ENCODE results near the gene ATAD3A.

ATAD3A gene

DNA sequence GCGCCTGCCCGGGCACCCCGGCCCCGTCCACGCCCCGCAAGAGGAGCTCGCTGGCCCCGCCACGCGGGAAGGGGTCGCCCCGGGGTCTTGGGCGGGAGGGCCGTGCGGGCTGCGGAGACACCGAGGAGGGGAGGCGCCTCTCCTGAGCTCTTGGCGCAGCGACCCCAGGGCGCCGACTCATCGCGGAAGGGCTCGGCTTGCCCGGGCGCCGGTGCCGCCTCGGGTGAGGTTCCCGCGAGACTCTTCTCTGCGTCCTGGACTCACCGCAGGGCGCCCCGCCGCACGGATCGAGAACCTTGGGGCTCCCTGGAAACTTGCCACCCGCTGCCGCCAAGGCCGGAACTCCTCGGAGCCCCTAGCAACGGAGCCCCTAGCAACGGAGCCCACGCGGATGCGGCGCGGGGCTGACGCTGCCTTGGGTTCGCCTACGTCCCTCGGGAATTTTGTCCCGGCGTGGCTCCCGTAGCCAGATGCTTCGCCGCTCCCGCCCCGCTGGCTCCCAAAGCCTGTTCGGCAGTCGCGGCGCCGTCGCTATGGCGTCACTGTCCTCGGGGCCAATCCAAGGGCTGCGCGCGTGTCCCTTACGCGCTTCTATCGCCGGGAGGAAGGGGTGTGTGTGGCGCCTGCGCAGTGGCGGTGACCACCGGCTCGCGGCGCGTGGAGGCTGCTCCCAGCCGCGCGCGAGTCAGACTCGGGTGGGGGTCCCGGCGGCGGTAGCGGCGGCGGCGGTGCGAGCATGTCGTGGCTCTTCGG, at the start of gene ATAD3A:
TSS of gene ATAD3A (plus strand) at position 630 of the 753 bp plus-strand sequence. CDS start at position 737, 107 bp downstream.
- TF ChIP-seq GATA3 (IDR thresholded peaks at IDR 0.05; ENCODE audit: low read depth, low read length) (no peak), GATA2 (IDR thresholded peaks at IDR 0.05; ENCODE audit: low read depth, low read length) (no peak)

GRCh38 chr1:1462318-1462966, 49.5 kb upstream of the ATAD3A start:
- no peak for TF ChIP-seq GATA3 (IDR thresholded peaks at IDR 0.05; ENCODE audit: low read depth, low read length)
- no peak for TF ChIP-seq GATA2 (IDR thresholded peaks at IDR 0.05; ENCODE audit: low read depth, low read length)

- no peak for TF ChIP-seq GATA2 (IDR thresholded peaks at IDR 0.05; ENCODE audit: low read depth, low read length)
- TF ChIP-seq GATA3 (IDR thresholded peaks at IDR 0.05; ENCODE audit: low read depth, low read length): no peak
Observed at GRCh38 chr1:1463312-1463711, 48.6 kb upstream of the ATAD3A start.

GRCh38 chr1:1470626-1471388, 41.2 kb upstream of the ATAD3A start:
- TF ChIP-seq GATA2 (IDR thresholded peaks at IDR 0.05; ENCODE audit: low read depth, low read length) (no peak), GATA3 (IDR thresholded peaks at IDR 0.05; ENCODE audit: low read depth, low read length) (no peak)

DNA sequence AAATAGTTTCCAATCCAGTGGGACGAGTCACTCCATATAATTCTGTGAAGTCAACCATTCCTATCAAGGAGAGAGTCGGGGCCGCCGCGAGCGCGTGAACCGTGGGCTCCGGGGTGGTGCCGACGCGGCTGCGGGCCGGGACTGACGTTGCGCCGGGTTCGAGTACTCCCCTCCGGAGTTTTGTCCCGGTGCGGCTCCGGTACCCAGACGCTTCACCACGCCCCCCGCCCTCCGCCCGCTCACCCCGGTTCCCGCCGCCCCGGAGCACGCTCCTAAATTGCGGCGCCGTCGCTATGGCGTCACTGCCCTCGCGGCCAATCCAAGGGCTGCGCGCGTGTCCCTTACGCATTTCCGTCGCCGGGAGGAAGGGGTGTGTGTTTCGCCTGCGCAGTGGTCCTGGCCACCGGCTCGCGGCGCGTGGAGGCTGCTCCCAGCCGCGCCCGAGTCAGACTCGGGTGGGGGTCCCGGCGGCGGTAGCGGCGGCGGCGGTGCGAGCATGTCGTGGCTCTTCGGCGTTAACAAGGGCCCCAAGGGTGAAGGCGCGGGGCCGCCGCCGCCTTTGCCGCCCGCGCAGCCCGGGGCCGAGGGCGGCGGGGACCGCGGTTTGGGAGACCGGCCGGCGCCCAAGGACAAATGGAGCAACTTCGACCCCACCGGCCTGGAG, 40.4 kb upstream of the ATAD3A start, which contains the start of gene ATAD3B:
TSS of gene ATAD3B (plus strand) at position 377 of the 664 bp plus-strand sequence. CDS start at position 497, 120 bp downstream.
- no peak for TF ChIP-seq GATA2 (IDR thresholded peaks at IDR 0.05; ENCODE audit: low read depth, low read length)
- no peak for TF ChIP-seq GATA3 (IDR thresholded peaks at IDR 0.05; ENCODE audit: low read depth, low read length)

DNA sequence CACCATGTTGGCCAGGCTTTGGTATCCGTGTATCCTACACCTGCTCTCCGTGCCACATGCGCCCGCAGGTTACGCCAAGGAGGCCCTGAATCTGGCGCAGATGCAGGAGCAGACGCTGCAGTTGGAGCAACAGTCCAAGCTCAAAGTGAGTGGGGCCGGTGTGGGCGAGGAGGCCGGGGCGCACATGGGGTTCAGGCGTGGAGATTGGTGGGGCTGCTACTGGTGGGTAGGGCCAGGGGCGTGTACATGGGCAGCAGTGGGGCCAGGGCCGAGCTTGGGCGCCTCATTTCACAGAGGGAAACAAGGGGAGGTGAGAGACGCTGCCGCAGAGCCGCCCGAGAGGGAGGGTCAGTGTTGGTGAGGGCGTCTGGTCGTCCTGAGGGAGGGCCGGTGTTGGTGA, 34.8 kb upstream of the ATAD3A start:
- no peak for TF ChIP-seq GATA3 (IDR thresholded peaks at IDR 0.05; ENCODE audit: low read depth, low read length)
- no peak for TF ChIP-seq GATA2 (IDR thresholded peaks at IDR 0.05; ENCODE audit: low read depth, low read length)

DNA sequence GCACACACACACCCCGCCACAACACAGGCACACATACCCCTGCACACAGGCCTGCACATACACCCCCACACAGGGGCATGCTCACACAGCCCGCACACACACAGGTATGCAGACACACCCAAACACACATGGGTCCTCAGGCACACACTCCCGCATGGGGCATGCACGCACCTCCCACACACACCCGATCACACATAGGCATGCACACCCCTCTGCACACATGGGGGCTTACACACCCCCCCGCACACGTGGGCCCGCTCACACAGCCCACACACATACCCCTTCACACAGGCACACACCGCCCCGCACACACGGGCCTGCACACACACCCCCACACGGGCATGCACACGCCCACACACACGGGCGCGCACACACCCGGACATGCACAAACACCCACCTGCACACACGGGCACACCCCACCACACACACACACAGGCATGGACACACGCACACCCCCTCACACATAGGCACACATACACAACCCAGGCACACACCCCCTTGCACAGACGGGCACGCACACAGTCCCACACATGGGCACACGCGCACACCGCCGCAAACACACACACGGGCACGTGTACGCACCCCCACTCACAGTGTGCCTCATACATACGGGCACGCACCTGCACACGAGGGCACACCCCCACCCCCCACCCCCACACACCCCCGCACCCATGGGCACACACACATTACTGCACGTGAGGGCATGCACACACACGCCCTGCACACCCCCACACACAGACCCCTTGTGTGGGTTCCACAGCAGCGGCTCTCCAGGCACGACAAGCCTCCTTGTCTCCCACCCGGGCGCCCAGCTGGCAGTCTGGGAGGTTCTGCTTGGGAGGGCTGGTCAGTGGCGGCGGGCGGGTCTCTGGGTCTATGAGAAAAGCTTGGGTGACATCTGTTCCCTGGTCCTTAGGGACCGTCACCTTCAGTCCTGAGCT, 32.1 kb upstream of the ATAD3A start:
- TF ChIP-seq GATA3 (IDR thresholded peaks at IDR 0.05; ENCODE audit: low read depth, low read length) (no peak), GATA2 (IDR thresholded peaks at IDR 0.05; ENCODE audit: low read depth, low read length) (no peak)

DNA sequence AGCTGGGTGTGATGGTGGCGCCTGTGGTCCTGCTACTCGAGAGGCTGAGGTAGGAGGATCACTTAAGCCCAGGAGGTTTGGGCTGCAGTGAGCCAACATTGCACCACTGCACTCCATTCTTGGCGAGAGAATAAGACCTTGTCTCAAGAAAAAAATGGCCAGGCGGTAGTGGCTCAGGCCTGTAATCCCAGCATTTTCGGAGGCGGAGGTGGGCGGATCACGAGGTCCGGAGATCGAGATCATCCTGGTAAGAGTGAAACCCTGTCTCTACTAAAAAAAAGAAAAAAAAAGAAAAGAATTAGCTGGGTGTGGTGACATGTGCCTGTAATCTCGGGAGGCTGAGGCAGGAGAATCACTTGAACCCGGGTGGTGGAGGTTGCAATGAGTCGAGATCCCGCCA, 29.1 kb upstream of the ATAD3A start:
- TF ChIP-seq GATA2 (IDR thresholded peaks at IDR 0.05; ENCODE audit: low read depth, low read length) (no peak), GATA3 (IDR thresholded peaks at IDR 0.05; ENCODE audit: low read depth, low read length) (no peak)

DNA sequence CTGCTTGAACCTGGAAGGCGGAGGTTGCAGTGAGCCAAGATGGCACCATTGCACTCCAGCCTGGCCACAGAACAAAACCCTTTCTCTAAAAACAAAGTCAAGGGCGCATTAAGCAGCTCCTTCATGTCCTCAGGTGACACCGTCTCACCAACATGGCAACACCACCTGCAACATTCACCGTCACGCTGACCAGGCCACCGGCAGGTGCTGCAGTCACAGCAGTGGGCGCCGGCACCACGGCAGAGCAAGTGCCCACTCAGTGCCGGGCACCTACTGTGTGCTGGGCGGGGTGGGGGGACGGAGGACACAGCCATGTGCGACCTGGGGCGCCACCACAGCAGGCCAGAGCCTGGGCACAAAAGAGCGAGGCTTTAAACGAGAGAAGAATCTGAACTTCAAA, 28.2 kb upstream of the ATAD3A start:
- TF ChIP-seq GATA2 (IDR thresholded peaks at IDR 0.05; ENCODE audit: low read depth, low read length) (no peak), GATA3 (IDR thresholded peaks at IDR 0.05; ENCODE audit: low read depth, low read length) (no peak)

DNA sequence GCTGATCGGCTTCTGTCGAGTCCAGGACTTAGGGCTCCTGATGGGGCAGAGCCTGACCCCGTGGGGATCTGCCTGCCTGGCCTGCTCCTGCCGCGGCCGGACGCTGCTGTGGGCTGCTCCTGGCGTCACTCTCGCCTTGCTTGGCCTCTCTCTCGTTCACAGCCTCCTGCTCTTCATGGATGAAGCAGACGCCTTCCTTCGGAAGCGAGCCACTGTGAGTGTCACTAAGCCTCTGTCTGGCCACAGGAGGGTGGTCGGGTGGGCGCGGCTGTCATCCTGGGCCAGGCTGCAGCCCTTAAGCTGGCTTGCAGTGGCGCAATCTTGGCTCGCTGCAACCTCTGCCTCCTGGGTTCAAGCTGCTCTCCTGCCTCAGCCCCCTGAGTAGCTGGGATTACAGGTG, 24.3 kb upstream of the ATAD3A start:
- TF ChIP-seq GATA3 (IDR thresholded peaks at IDR 0.05; ENCODE audit: low read depth, low read length) (no peak), GATA2 (IDR thresholded peaks at IDR 0.05; ENCODE audit: low read depth, low read length) (no peak)

DNA sequence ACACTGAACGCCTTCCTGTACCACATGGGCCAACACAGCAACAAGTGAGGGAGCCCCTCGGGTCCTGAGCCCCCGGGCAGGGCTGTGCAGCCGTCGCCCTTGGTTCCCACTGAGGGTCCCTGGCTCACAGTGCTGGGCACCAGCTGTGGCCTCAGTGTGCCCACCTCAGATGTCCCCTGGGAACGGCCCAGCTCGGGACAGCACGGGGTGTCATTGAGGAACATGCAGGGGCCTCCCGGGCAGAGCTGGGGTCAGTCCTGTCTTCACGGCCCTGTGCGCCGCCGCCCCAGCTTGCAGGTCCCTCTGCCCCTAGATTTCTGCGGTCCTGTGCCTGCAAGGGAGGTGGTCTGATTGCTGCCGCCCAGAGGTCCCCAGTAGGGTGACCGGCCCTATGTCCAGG, 22.7 kb upstream of the ATAD3A start:
- TF ChIP-seq GATA3 (IDR thresholded peaks at IDR 0.05; ENCODE audit: low read depth, low read length): no peak

DNA sequence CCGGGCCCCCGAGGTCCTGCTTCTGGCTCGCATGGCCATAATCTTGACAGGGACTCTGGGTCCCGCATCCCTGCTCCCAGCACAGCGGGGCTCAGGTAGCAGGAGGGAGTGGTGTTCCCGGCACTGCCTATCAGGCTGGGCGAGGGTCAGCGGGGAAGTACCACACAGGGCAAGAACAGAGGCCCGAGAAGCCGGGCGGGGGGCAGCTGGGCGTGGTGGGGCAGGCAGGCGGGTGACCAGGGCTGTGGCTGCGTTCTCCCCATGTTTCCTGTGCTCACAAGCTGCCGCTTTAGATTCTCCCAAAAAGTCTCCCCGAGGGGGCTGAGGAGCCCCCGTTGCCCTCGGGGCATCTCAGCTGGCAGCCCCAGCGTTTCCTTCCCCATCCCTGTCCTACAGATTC, 22.1 kb upstream of the ATAD3A start:
- TF ChIP-seq GATA3 (IDR thresholded peaks at IDR 0.05; ENCODE audit: low read depth, low read length): no peak
- TF ChIP-seq GATA2 (IDR thresholded peaks at IDR 0.05; ENCODE audit: low read depth, low read length): no peak

GRCh38 chr1:1490633-1491230, 21.2 kb upstream of the ATAD3A start:
- no peak for TF ChIP-seq GATA3 (IDR thresholded peaks at IDR 0.05; ENCODE audit: low read depth, low read length)
- TF ChIP-seq GATA2 (IDR thresholded peaks at IDR 0.05; ENCODE audit: low read depth, low read length): no peak
